ENCODE data around the gene PCNX4. TPM values are rescaled to one million over a fixed set of nuclear protein-coding genes. Genes with fewer than 3 reads are reported as not detected.

The PCNX4 gene
- polyA plus RNA-seq, 4 donors: 3.0 to 45.0 (median 9.0) TPM

- Histone ChIP-seq H3K27ac (ENCODE audit: low read depth in 1 of 3, low read length in 2 of 3) (no peak overlapping the region), H3K4me3 (ENCODE audit: low read depth in 1 of 3, low read length in 3 of 3) (no peak overlapping the region), H3K36me3 (ENCODE audit: control insufficient read depth in 3 of 3, insufficient read depth in 2 of 3, low read depth in 1 of 3, low read length in 3 of 3) (peaks cover 0 to 3% (median 2%) of the 10 kb centered on the region in 3 donors), H3K4me1 (ENCODE audit: control insufficient read depth in 3 of 3, insufficient read depth in 2 of 3, low read depth in 1 of 3, low read length in 2 of 3) (no peaks in the 10 kb centered on the region), H3K9me3 (ENCODE audit: control insufficient read depth in 2 of 2, insufficient read depth in 1 of 2, low read depth in 1 of 2, low read length in 1 of 2) (no peaks in the 10 kb centered on the region), H3K27me3 (ENCODE audit: control insufficient read depth in 3 of 3, insufficient read depth in 3 of 3, low read length in 3 of 3) (no peaks in the 10 kb centered on the region)
- no peak for DNase-seq
- WGBS, 3 donors: 79 to 89% (median 86%) methylated on average over 4 of the region's 4 CpGs
- no peak for FAIRE-seq
Observed at GRCh38 chr14:60107477-60107876, 15.8 kb downstream of the PCNX4 start.

- Histone ChIP-seq H3K9me3 (ENCODE audit: control insufficient read depth in 2 of 2, insufficient read depth in 1 of 2, low read depth in 1 of 2, low read length in 1 of 2) (no peaks in the 10 kb centered on the region), H3K27ac (ENCODE audit: low read depth in 1 of 3, low read length in 2 of 3) (no peak overlapping the region), H3K27me3 (ENCODE audit: control insufficient read depth in 3 of 3, insufficient read depth in 3 of 3, low read length in 3 of 3) (no peaks in the 10 kb centered on the region), H3K4me3 (ENCODE audit: low read depth in 1 of 3, low read length in 3 of 3) (no peak overlapping the region), H3K36me3 (ENCODE audit: control insufficient read depth in 3 of 3, insufficient read depth in 2 of 3, low read depth in 1 of 3, low read length in 3 of 3) (peaks cover 2 to 5% (median 3%) of the 10 kb centered on the region in 3 donors), H3K4me1 (ENCODE audit: control insufficient read depth in 3 of 3, insufficient read depth in 2 of 3, low read depth in 1 of 3, low read length in 2 of 3) (no peaks in the 10 kb centered on the region)
- DNase-seq (no peak), FAIRE-seq (peak; percentile 87)
- WGBS, 3 donors: 86 to 94% (median 92%) methylated on average over 2 of the region's 2 CpGs
Observed at GRCh38 chr14:60111732-60112131, 20.0 kb downstream of the PCNX4 start.

GRCh38 chr14:60114881-60115280 is 23.2 kb downstream of the PCNX4 start:
- H3K4me3 ChIP-seq (ENCODE audit: low read depth in 1 of 3, low read length in 3 of 3): no peak overlapping the region
- H3K27ac ChIP-seq (ENCODE audit: low read depth in 1 of 3, low read length in 2 of 3): no peak overlapping the region
- H3K4me1 ChIP-seq (ENCODE audit: control insufficient read depth in 3 of 3, insufficient read depth in 2 of 3, low read depth in 1 of 3, low read length in 2 of 3): no peaks in the 10 kb centered on the region
- H3K36me3 ChIP-seq (ENCODE audit: control insufficient read depth in 3 of 3, insufficient read depth in 2 of 3, low read depth in 1 of 3, low read length in 3 of 3): peaks cover 6 to 9% (median 7%) of the 10 kb centered on the region in 3 donors
- no peaks in the 10 kb centered on the region for H3K27me3 ChIP-seq (ENCODE audit: control insufficient read depth in 3 of 3, insufficient read depth in 3 of 3, low read length in 3 of 3)
- FAIRE-seq (no peak), DNase-seq (no peak)
- H3K9me3 ChIP-seq (ENCODE audit: control insufficient read depth in 2 of 2, insufficient read depth in 1 of 2, low read depth in 1 of 2, low read length in 1 of 2): no peaks in the 10 kb centered on the region
- WGBS, 3 donors: 10 to 47% (median 47%) methylated on average over 1 of the region's 1 CpG

- peaks cover 5 to 14% (median 7%) of the 10 kb centered on the region in 3 donors for H3K36me3 ChIP-seq (ENCODE audit: control insufficient read depth in 3 of 3, insufficient read depth in 2 of 3, low read depth in 1 of 3, low read length in 3 of 3)
- no peaks in the 10 kb centered on the region for H3K27me3 ChIP-seq (ENCODE audit: control insufficient read depth in 3 of 3, insufficient read depth in 3 of 3, low read length in 3 of 3)
- H3K4me1 ChIP-seq (ENCODE audit: control insufficient read depth in 3 of 3, insufficient read depth in 2 of 3, low read depth in 1 of 3, low read length in 2 of 3): no peaks in the 10 kb centered on the region
- 73 to 87% (median 86%) methylated on average over 4 of the region's 4 CpGs for WGBS, 3 donors
- DNase-seq (no peak), FAIRE-seq (no peak)
- H3K4me3 ChIP-seq (ENCODE audit: low read depth in 1 of 3, low read length in 3 of 3): no peak overlapping the region
- no peaks in the 10 kb centered on the region for H3K9me3 ChIP-seq (ENCODE audit: control insufficient read depth in 2 of 2, insufficient read depth in 1 of 2, low read depth in 1 of 2, low read length in 1 of 2)
- H3K27ac ChIP-seq (ENCODE audit: low read depth in 1 of 3, low read length in 2 of 3): no peak overlapping the region
Observed at GRCh38 chr14:60116181-60116580, 24.5 kb downstream of the PCNX4 start.

- H3K4me3 ChIP-seq (ENCODE audit: low read depth in 1 of 3, low read length in 3 of 3): no peak overlapping the region
- H3K4me1 ChIP-seq (ENCODE audit: control insufficient read depth in 3 of 3, insufficient read depth in 2 of 3, low read depth in 1 of 3, low read length in 2 of 3): no peaks in the 10 kb centered on the region
- FAIRE-seq: no peak
- no peak for DNase-seq
- no peaks in the 10 kb centered on the region for H3K27me3 ChIP-seq (ENCODE audit: control insufficient read depth in 3 of 3, insufficient read depth in 3 of 3, low read length in 3 of 3)
- H3K36me3 ChIP-seq (ENCODE audit: control insufficient read depth in 3 of 3, insufficient read depth in 2 of 3, low read depth in 1 of 3, low read length in 3 of 3): peaks cover 12 to 27% (median 21%) of the 10 kb centered on the region in 3 donors
- H3K9me3 ChIP-seq (ENCODE audit: control insufficient read depth in 2 of 2, insufficient read depth in 1 of 2, low read depth in 1 of 2, low read length in 1 of 2): peaks cover 0 to 3% of the 10 kb centered on the region in 2 donors
- H3K27ac ChIP-seq (ENCODE audit: low read depth in 1 of 3, low read length in 2 of 3): no peak overlapping the region
Observed at GRCh38 chr14:60125918-60126317, 34.2 kb downstream of the PCNX4 start.

- H3K27me3 ChIP-seq (ENCODE audit: control insufficient read depth in 3 of 3, insufficient read depth in 3 of 3, low read length in 3 of 3): no peaks in the 10 kb centered on the region
- no peak overlapping the region for H3K4me3 ChIP-seq (ENCODE audit: low read depth in 1 of 3, low read length in 3 of 3)
- H3K9me3 ChIP-seq (ENCODE audit: control insufficient read depth in 2 of 2, insufficient read depth in 1 of 2, low read depth in 1 of 2, low read length in 1 of 2): no peaks in the 10 kb centered on the region
- DNase-seq (no peak), FAIRE-seq (no peak)
- H3K36me3 ChIP-seq (ENCODE audit: control insufficient read depth in 3 of 3, insufficient read depth in 2 of 3, low read depth in 1 of 3, low read length in 3 of 3): peaks cover 0 to 7% (median 0%) of the 10 kb centered on the region in 3 donors
- H3K27ac ChIP-seq (ENCODE audit: low read depth in 1 of 3, low read length in 2 of 3): no peak overlapping the region
- WGBS, 3 donors: 84 to 93% (median 85%) methylated on average over 2 of the region's 2 CpGs
- H3K4me1 ChIP-seq (ENCODE audit: control insufficient read depth in 3 of 3, insufficient read depth in 2 of 3, low read depth in 1 of 3, low read length in 2 of 3): no peaks in the 10 kb centered on the region
Observed at GRCh38 chr14:60133487-60133886, 41.8 kb downstream of the PCNX4 start.

GRCh38 chr14:60134702-60135101 is 43.0 kb downstream of the PCNX4 start:
- peak; percentile 67 for FAIRE-seq
- H3K27ac ChIP-seq (ENCODE audit: low read depth in 1 of 3, low read length in 2 of 3): no peak overlapping the region
- no peaks in the 10 kb centered on the region for H3K4me1 ChIP-seq (ENCODE audit: control insufficient read depth in 3 of 3, insufficient read depth in 2 of 3, low read depth in 1 of 3, low read length in 2 of 3)
- H3K36me3 ChIP-seq (ENCODE audit: control insufficient read depth in 3 of 3, insufficient read depth in 2 of 3, low read depth in 1 of 3, low read length in 3 of 3): peaks cover 0 to 4% (median 0%) of the 10 kb centered on the region in 3 donors
- H3K9me3 ChIP-seq (ENCODE audit: control insufficient read depth in 2 of 2, insufficient read depth in 1 of 2, low read depth in 1 of 2, low read length in 1 of 2): no peaks in the 10 kb centered on the region
- H3K27me3 ChIP-seq (ENCODE audit: control insufficient read depth in 3 of 3, insufficient read depth in 3 of 3, low read length in 3 of 3): no peaks in the 10 kb centered on the region
- H3K4me3 ChIP-seq (ENCODE audit: low read depth in 1 of 3, low read length in 3 of 3): no peak overlapping the region
- DNase-seq: no peak
- 92 to 97% (median 96%) methylated on average over 3 of the region's 3 CpGs for WGBS, 3 donors

- Histone ChIP-seq H3K9me3 (ENCODE audit: control insufficient read depth in 2 of 2, insufficient read depth in 1 of 2, low read depth in 1 of 2, low read length in 1 of 2) (no peaks in the 10 kb centered on the region), H3K27me3 (ENCODE audit: control insufficient read depth in 3 of 3, insufficient read depth in 3 of 3, low read length in 3 of 3) (no peaks in the 10 kb centered on the region), H3K27ac (ENCODE audit: low read depth in 1 of 3, low read length in 2 of 3) (no peak overlapping the region), H3K4me3 (ENCODE audit: low read depth in 1 of 3, low read length in 3 of 3) (no peak overlapping the region), H3K36me3 (ENCODE audit: control insufficient read depth in 3 of 3, insufficient read depth in 2 of 3, low read depth in 1 of 3, low read length in 3 of 3) (peaks cover 6 to 30% (median 19%) of the 10 kb centered on the region in 3 donors), H3K4me1 (ENCODE audit: control insufficient read depth in 3 of 3, insufficient read depth in 2 of 3, low read depth in 1 of 3, low read length in 2 of 3) (peaks cover 0 to 3% (median 0%) of the 10 kb centered on the region in 3 donors)
- 21 to 59% (median 23%) methylated on average over 3 of the region's 3 CpGs for WGBS, 3 donors
- FAIRE-seq (no peak), DNase-seq (peak; percentile 10 to 37)
Observed at GRCh38 chr14:60151715-60152114, 60.0 kb downstream of the PCNX4 start.

GRCh38 chr14:60153991-60154390 is 62.3 kb downstream of the PCNX4 start:
- FAIRE-seq: no peak
- H3K36me3 ChIP-seq (ENCODE audit: control insufficient read depth in 3 of 3, insufficient read depth in 2 of 3, low read depth in 1 of 3, low read length in 3 of 3): peaks cover 6 to 19% (median 13%) of the 10 kb centered on the region in 3 donors
- no peak overlapping the region for H3K4me3 ChIP-seq (ENCODE audit: low read depth in 1 of 3, low read length in 3 of 3)
- peaks cover 0 to 6% (median 0%) of the 10 kb centered on the region in 3 donors for H3K4me1 ChIP-seq (ENCODE audit: control insufficient read depth in 3 of 3, insufficient read depth in 2 of 3, low read depth in 1 of 3, low read length in 2 of 3)
- H3K27ac ChIP-seq (ENCODE audit: low read depth in 1 of 3, low read length in 2 of 3): no peak overlapping the region
- H3K27me3 ChIP-seq (ENCODE audit: control insufficient read depth in 3 of 3, insufficient read depth in 3 of 3, low read length in 3 of 3): no peaks in the 10 kb centered on the region
- no peak for DNase-seq
- WGBS, 3 donors: 81 to 91% (median 82%) methylated on average over 3 of the region's 3 CpGs
- H3K9me3 ChIP-seq (ENCODE audit: control insufficient read depth in 2 of 2, insufficient read depth in 1 of 2, low read depth in 1 of 2, low read length in 1 of 2): no peaks in the 10 kb centered on the region

Measured in small intestine (tissue), 7 donors.